ENCODE data around the gene CD72.

- TF ChIP-seq POLR2A (IDR thresholded peaks at IDR 0.05) (no peak), CTCF (IDR thresholded peaks at IDR 0.05) (no peak)
Observed at GRCh38 chr9:35609001-35609819, 9.0 kb downstream of the CD72 start.
